H1 (cell line): ENCODE data around the gene CCNL2. TPM values are rescaled to one million over a fixed set of nuclear protein-coding genes. Genes with fewer than 3 reads are reported as not detected.

Experiments used
- CTCF ChIA-PET: fragments of 300-600 bp; sonication (Branson Sonifier 250); formaldehyde crosslinking; loops from one replicate; lab custom pipeline; 2021; ENCODE audit not compliant: partially characterized antibody; lab: Charles Lee
- POLR2A ChIA-PET: fragments of 300-600 bp; sonication (Branson Sonifier 250); formaldehyde crosslinking; loops from one replicate; lab custom pipeline; 2021; ENCODE audit warnings: inconsistent platforms; ENCODE audit not compliant: partially characterized antibody; lab: Charles Lee
- DNase-seq, 2 experiments: peaks; one replicate each; pipeline versions ENCODE4 v3.0.0 to v3.0.0-alpha.2; 2010 to 2022; ENCODE audit warnings: low spot score in 2 of 2, low read depth in 1 of 2, mixed read lengths in 1 of 2
- FAIRE-seq: peaks from 2 replicates; lab custom pipeline; 2011; peaks lifted over from hg19 to GRCh38; lab: Jason Lieb, UNC
- H2AFZ ChIP-seq: 2 replicates; pipeline ENCODE4 v1.8.1; 2012; ENCODE audit warnings: low read length, inconsistent platforms
- H2AK5ac ChIP-seq: 2 replicates; pipeline ENCODE4 v1.6.1; 2013; ENCODE audit warnings: low read depth, low read length
- H2BK120ac ChIP-seq: replicated peaks from 2 replicates; pipeline ENCODE3; 2013; ENCODE audit warnings: low read depth, low read length, inconsistent platforms
- H2BK12ac ChIP-seq: 2 replicates; pipeline ENCODE4 v1.6.1; 2013; ENCODE audit warnings: low read depth, low read length
- H2BK15ac ChIP-seq: 2 replicates; pipeline ENCODE4 v1.6.1; 2013; ENCODE audit warnings: low read length
- H2BK20ac ChIP-seq: 2 replicates; pipeline ENCODE4 v1.6.1; 2013; ENCODE audit warnings: low read length
- H2BK5ac ChIP-seq: 2 replicates; pipeline ENCODE4 v1.6.1; 2013; ENCODE audit warnings: low read depth, low read length
- H3K14ac ChIP-seq: 2 replicates; pipeline ENCODE4 v1.6.1; 2013; ENCODE audit warnings: inconsistent platforms; ENCODE audit not compliant: insufficient read length
- H3K18ac ChIP-seq: 2 replicates; pipeline ENCODE4 v1.6.1; 2013; ENCODE audit warnings: low read length; ENCODE audit errors: extremely low read depth
- H3K23ac ChIP-seq: 2 replicates; pipeline ENCODE4 v1.6.1; 2013; ENCODE audit warnings: inconsistent platforms; ENCODE audit not compliant: insufficient read length
- H3K23me2 ChIP-seq: 2 replicates; pipeline ENCODE4 v1.6.1; 2013; ENCODE audit warnings: low read depth, low read length
- H3K27ac ChIP-seq: 2 replicates; pipeline ENCODE4 v1.6.1; 2011; ENCODE audit warnings: low read depth, low read length, inconsistent platforms
- H3K27me3 ChIP-seq, 4 experiments: replicated peaks in 1 of 4; 1 replicate in 1 of 4; 2 replicates in 3 of 4; pipeline versions ENCODE4 v1.6.1 to v1.8.1; 2011 to 2013; ENCODE audit warnings: low read length in 3 of 4, mild to moderate bottlenecking in 3 of 4, inconsistent platforms in 2 of 4, mixed read lengths in 2 of 4, moderate library complexity in 1 of 4; ENCODE audit not compliant: control insufficient read depth in 3 of 4, insufficient read depth in 3 of 4; ENCODE audit errors: extremely low read depth in 1 of 4
- H3K36me3 ChIP-seq, 4 experiments: 2 replicates each; pipeline versions ENCODE4 v1.6.1 to v1.8.1; 2011 to 2013; ENCODE audit warnings: mild to moderate bottlenecking in 4 of 4, low read length in 3 of 4, moderate library complexity in 2 of 4, control low read depth in 1 of 4, inconsistent platforms in 1 of 4; ENCODE audit not compliant: insufficient read depth in 4 of 4, control insufficient read depth in 2 of 4
- H3K4ac ChIP-seq: replicated peaks from 2 replicates; pipeline ENCODE3; 2013; ENCODE audit warnings: low read length, low read depth, mixed read lengths, inconsistent platforms; ENCODE audit not compliant: insufficient read length
- H3K4me1 ChIP-seq, 4 experiments: replicated peaks in 1 of 4; 1 replicate in 1 of 4; 2 replicates in 3 of 4; pipeline versions ENCODE4 v1.6.1 to v1.8.1; 2011 to 2013; ENCODE audit warnings: low read length in 3 of 4, inconsistent platforms in 2 of 4, mixed read lengths in 1 of 4; ENCODE audit not compliant: insufficient read depth in 4 of 4, control insufficient read depth in 3 of 4
- H3K4me2 ChIP-seq, 2 experiments: 2 replicates each; pipeline versions ENCODE4 v1.6.1 to v1.8.1; 2011 to 2013; ENCODE audit warnings: low read depth in 2 of 2, low read length in 2 of 2, control low read depth in 1 of 2, inconsistent platforms in 1 of 2, mild to moderate bottlenecking in 1 of 2; ENCODE audit not compliant: insufficient read depth in 1 of 2
- H3K4me3 ChIP-seq, 4 experiments: fragments of 200-600, 300-600 bp in 1 of 4; sonication (generic), shearing (Covaris generic), sonication (Bioruptor Twin) in 1 of 4; 2 replicates each; pipeline versions ENCODE4 v1.5.1 to v1.8.1; 2011 to 2016; ENCODE audit warnings: low read length in 4 of 4, low read depth in 3 of 4, control low read depth in 2 of 4, inconsistent platforms in 2 of 4, mild to moderate bottlenecking in 2 of 4, mixed read lengths in 1 of 4, moderate library complexity in 1 of 4; ENCODE audit not compliant: insufficient read depth in 2 of 4; ENCODE audit errors: extremely low read depth in 1 of 4
- H3K56ac ChIP-seq: replicated peaks from 2 replicates; pipeline ENCODE3; 2013; ENCODE audit warnings: low read depth, mild to moderate bottlenecking, mixed read lengths, low read length, inconsistent platforms; ENCODE audit not compliant: insufficient read length
- H3K79me1 ChIP-seq: 2 replicates; pipeline ENCODE4 v1.6.1; 2013; ENCODE audit warnings: low read depth, low read length, control low read depth
- H3K79me2 ChIP-seq, 2 experiments: 2 replicates each; pipeline versions ENCODE4 v1.6.1 to v1.8.1; 2012 to 2013; ENCODE audit warnings: low read length in 2 of 2, mild to moderate bottlenecking in 2 of 2, inconsistent platforms in 1 of 2; ENCODE audit not compliant: insufficient read depth in 2 of 2, control insufficient read depth in 1 of 2
- H3K9ac ChIP-seq, 4 experiments: replicated peaks in 1 of 4; 1 replicate in 1 of 4; 2 replicates in 3 of 4; pipeline versions ENCODE4 v1.6.1 to v1.8.1; 2011 to 2013; ENCODE audit warnings: low read depth in 3 of 4, low read length in 3 of 4, control low read depth in 2 of 4, mild to moderate bottlenecking in 2 of 4, moderate library complexity in 2 of 4, inconsistent platforms in 1 of 4; ENCODE audit errors: extremely low read depth in 1 of 4
- H3K9me3 ChIP-seq, 2 experiments: 2 replicates each; pipeline versions ENCODE4 v1.6.1 to v1.8.1; 2012 to 2013; ENCODE audit warnings: mild to moderate bottlenecking in 2 of 2, moderate library complexity in 2 of 2, control low read depth in 1 of 2, inconsistent platforms in 1 of 2, low read depth in 1 of 2, low read length in 1 of 2, mixed read lengths in 1 of 2; ENCODE audit not compliant: insufficient read depth in 2 of 2
- H4K20me1 ChIP-seq, 2 experiments: replicated peaks in 1 of 2; 2 replicates each; pipeline versions ENCODE3 to v1.8.1; 2011 to 2013; ENCODE audit warnings: inconsistent platforms in 2 of 2, low read length in 2 of 2, mild to moderate bottlenecking in 1 of 2; ENCODE audit not compliant: insufficient read depth in 2 of 2, control insufficient read depth in 1 of 2
- H4K5ac ChIP-seq: 2 replicates; pipeline ENCODE4 v1.6.1; 2013; ENCODE audit warnings: low read length, low read depth, mixed read lengths, inconsistent platforms; ENCODE audit not compliant: insufficient read length
- H4K8ac ChIP-seq: 2 replicates; pipeline ENCODE4 v1.8.0; 2013; ENCODE audit warnings: mild to moderate bottlenecking, moderate library complexity, low read length, inconsistent platforms; ENCODE audit not compliant: insufficient read depth; ENCODE audit errors: extremely low read depth
- H4K91ac ChIP-seq: replicated peaks from 2 replicates; pipeline ENCODE3; 2013; ENCODE audit warnings: low read length, mixed read lengths, inconsistent platforms; ENCODE audit not compliant: insufficient read length
- ASH2L ChIP-seq: fragments of 200-600, 300-600 bp; sonication (generic); IDR thresholded peaks from one replicate; pipeline ENCODE4 v1.7.1; 2017; ENCODE audit warnings: low read length
- CBX8 ChIP-seq: fragments of 300-800, 300-1000 bp; sonication (generic); IDR thresholded peaks from 2 replicates; pipeline ENCODE4 v1.7.1; 2016; ENCODE audit warnings: low read depth, low read length, borderline replicate concordance
- EZH2 ChIP-seq: fragments of 200-600 bp; sonication (generic); IDR thresholded peaks from 2 replicates; pipeline ENCODE4 v1.7.1; 2012; ENCODE audit warnings: low read depth, mild to moderate bottlenecking, moderate library complexity, low read length, inconsistent platforms; ENCODE audit not compliant: severe bottlenecking
- GTF2F1 ChIP-seq: IDR thresholded peaks from 2 replicates; pipeline ENCODE4 v1.6.1; 2012; ENCODE audit warnings: low read depth, low read length, improper control_type of control experiment, borderline replicate concordance
- KDM4A ChIP-seq: IDR thresholded peaks from one replicate; pipeline ENCODE4 v1.7.1; 2012; ENCODE audit warnings: low read depth, mild to moderate bottlenecking, moderate library complexity, low read length, inconsistent platforms; ENCODE audit not compliant: severe bottlenecking
- MAFK ChIP-seq: IDR thresholded peaks from 2 replicates; pipeline ENCODE4 v1.6.1; 2012; ENCODE audit warnings: low read depth, mild to moderate bottlenecking, improper control_type of control experiment, low read length
- POLR2A ChIP-seq, 2 experiments: IDR thresholded peaks; 1 replicate in 1 of 2; 2 replicates in 1 of 2; pipeline ENCODE4 v1.6.1; 2011; ENCODE audit warnings: low read depth in 2 of 2, low read length in 2 of 2, mild to moderate bottlenecking in 2 of 2; ENCODE audit errors: control extremely low read depth in 1 of 2
- POU5F1 ChIP-seq: IDR thresholded peaks from 2 replicates; pipeline ENCODE4 v1.6.1; 2011; ENCODE audit warnings: low read depth, mild to moderate bottlenecking, low read length, moderate library complexity
- RXRA ChIP-seq: IDR thresholded peaks from 2 replicates; pipeline ENCODE4 v1.6.1; 2011; ENCODE audit warnings: low read depth, mild to moderate bottlenecking, low read length, moderate library complexity; ENCODE audit not compliant: insufficient read depth
- SP1 ChIP-seq: IDR thresholded peaks from 2 replicates; pipeline ENCODE4 v1.6.1; 2011; ENCODE audit warnings: low read depth, low read length
- TAF7 ChIP-seq: optimal IDR thresholded peaks from 2 replicates; pipeline ENCODE3; 2011; ENCODE audit warnings: low read depth, mild to moderate bottlenecking, inconsistent platforms, low read length, moderate library complexity, borderline replicate concordance
- YY1 ChIP-seq: IDR thresholded peaks from 2 replicates; pipeline ENCODE4 v1.6.1; 2011; ENCODE audit warnings: low read depth, mild to moderate bottlenecking, low read length
- WGBS, 2 experiments: shearing (Covaris generic) in 1 of 2; methylation state at CpG; one replicate each; pipeline versions ENCODE4 v1.1.6 to v1.1.7; 2013 to 2015; ENCODE audit warnings: low lambda C conversion rate in 2 of 2, mixed read lengths in 2 of 2, inconsistent platforms in 1 of 2, low coverage in 1 of 2, missing lambda C conversion rate in 1 of 2; ENCODE audit not compliant: insufficient replicate concordance in 2 of 2, insufficient coverage in 1 of 2, insufficient read length in 1 of 2; ENCODE audit errors: extremely low coverage in 1 of 2, missing lambda C conversion rate in 1 of 2; 5-methylcytosine and 5-hydroxymethylcytosine counted together
- polyA plus RNA-seq, 7 experiments: library from polyadenylated mRNA; depleted of rRNA in 3 of 7; stranded (reverse) in 5 of 7; unstranded in 2 of 7; fragments of >200 nt in 5 of 7; fragments of 200-250 nt in 2 of 7; gene quantifications; 1 replicate in 5 of 7; 2 replicates in 1 of 7; 4 replicates in 1 of 7; pipeline versions ENCODE4 v1.2.1 to v1.2.3, GENCODE V29; 2011 to 2013; ENCODE audit warnings: missing spikeins in 2 of 7, mixed read lengths in 2 of 7
- total RNA-seq: library from RNA; stranded (reverse); fragmentation: NEBNext Ultra II Directional; extraction: Animal tissue kit (Norgen Biotek cat#: 25700); gene quantifications from 2 replicates; pipeline ENCODE4 v1.2.1, GENCODE V29; 2021
- TF ChIP-seq, protein P1 (sequence below): IDR thresholded peaks from 2 replicates; pipeline ENCODE4 v1.6.1; 2012; ENCODE audit warnings: low read length, inconsistent platforms

Gene CCNL2
- total and polyA plus RNA-seq, 2 of the 8 experiments (the other 6 are each of a cell fraction or from before 2014, with no cell fraction given): 79.8 to 120 TPM

DNA sequence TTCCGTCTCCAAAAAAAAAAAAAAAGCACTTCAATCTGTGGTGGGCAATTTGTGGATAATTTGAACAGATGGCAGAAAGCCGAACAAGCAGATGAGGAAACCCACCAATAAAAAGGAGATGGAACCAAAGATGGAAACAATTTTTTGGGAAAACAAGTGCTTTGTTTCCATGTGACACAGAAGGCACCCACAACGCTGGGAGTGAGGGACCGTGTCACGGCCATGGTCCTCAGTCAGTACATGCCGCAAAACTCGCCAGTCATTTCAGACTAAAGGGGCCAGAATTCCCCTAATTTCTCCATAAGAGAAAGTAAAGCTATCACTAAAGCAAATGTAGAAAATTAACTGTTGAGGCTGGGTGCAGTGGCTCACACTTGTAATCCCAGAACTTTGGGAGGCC is 5.0 kb downstream of the CCNL2 start:
- DNase-seq (no peak), FAIRE-seq (no peak)
- H2BK15ac ChIP-seq: no peak overlapping the region
- peaks cover 9% of the 10 kb centered on the region for H3K79me1 ChIP-seq
- no peak overlapping the region for H3K4ac ChIP-seq
- H3K27ac ChIP-seq: no peak overlapping the region
- peaks cover 6 to 36% of the 10 kb centered on the region in 2 experiments; a peak in 3 of 4 replicates for H3K79me2 ChIP-seq
- H2AK5ac ChIP-seq: no peak overlapping the region
- no peak overlapping the region for H2BK5ac ChIP-seq
- no peak overlapping the region for H4K91ac ChIP-seq
- H4K8ac ChIP-seq: peak overlapping the region; percentile 36; the same call in 1 of the 2 replicates
- H3K18ac ChIP-seq: no peak overlapping the region
- peaks cover 52 to 82% (median 67%) of the 10 kb centered on the region in 4 experiments for H3K36me3 ChIP-seq
- no peak overlapping the region for H3K23ac ChIP-seq
- H3K9me3 ChIP-seq: no peaks in the 10 kb centered on the region
- H3K14ac ChIP-seq: no peak overlapping the region
- no peak overlapping the region for H3K9ac ChIP-seq
- 91% methylated on average over 7 of the region's 7 CpGs; no CpG with 5 or more reads in 1 of the 2 experiments for WGBS, 2 experiments
- no peak overlapping the region for H2BK120ac ChIP-seq
- peaks cover 0 to 7% (median 4%) of the 10 kb centered on the region in 4 experiments; a peak in 3 of 7 replicates for H3K4me1 ChIP-seq
- no peak overlapping the region for H3K4me3 ChIP-seq
- ChIA-PET CTCF (interaction anchor here (1.8 kb wide), 1 partner anchor 44 kb away, joined by 3 read pairs; no protein-coding TSS in a partner anchor), POLR2A (interaction anchor here (20.0 to 33.4 kb wide), 3 partner anchors 2 to 37 kb away, joined by 515 to 719 read pairs (median 719); partner anchors contain the start of genes ANKRD65, AURKAIP1, CCNL2 and MRPL20)
- H3K27me3 ChIP-seq: no peaks in the 10 kb centered on the region
- H2BK20ac ChIP-seq: no peak overlapping the region
- peaks cover 8% of the 10 kb centered on the region for H3K23me2 ChIP-seq
- no peak overlapping the region for H2BK12ac ChIP-seq
- no peak overlapping the region for H2AFZ ChIP-seq
- H3K56ac ChIP-seq: no peak overlapping the region
- peaks cover 6 to 14% of the 10 kb centered on the region in 2 experiments for H4K20me1 ChIP-seq
- no peak overlapping the region for H3K4me2 ChIP-seq
- H4K5ac ChIP-seq: no peak overlapping the region
- no peak for TF ChIP-seq GTF2F1
- TF ChIP-seq CBX8: no peak
- no peak for TF ChIP-seq ASH2L
- no peak for TF ChIP-seq RXRA
- TF ChIP-seq MAFK: no peak
- TF ChIP-seq POLR2A (IDR thresholded peaks at IDR 0.05; ENCODE audit: control extremely low read depth in 1 of 2, low read depth in 2 of 2, low read length in 2 of 2): no peak
- TF ChIP-seq KDM4A: no peak
- no peak for TF ChIP-seq YY1
- TF ChIP-seq, protein P1, sequence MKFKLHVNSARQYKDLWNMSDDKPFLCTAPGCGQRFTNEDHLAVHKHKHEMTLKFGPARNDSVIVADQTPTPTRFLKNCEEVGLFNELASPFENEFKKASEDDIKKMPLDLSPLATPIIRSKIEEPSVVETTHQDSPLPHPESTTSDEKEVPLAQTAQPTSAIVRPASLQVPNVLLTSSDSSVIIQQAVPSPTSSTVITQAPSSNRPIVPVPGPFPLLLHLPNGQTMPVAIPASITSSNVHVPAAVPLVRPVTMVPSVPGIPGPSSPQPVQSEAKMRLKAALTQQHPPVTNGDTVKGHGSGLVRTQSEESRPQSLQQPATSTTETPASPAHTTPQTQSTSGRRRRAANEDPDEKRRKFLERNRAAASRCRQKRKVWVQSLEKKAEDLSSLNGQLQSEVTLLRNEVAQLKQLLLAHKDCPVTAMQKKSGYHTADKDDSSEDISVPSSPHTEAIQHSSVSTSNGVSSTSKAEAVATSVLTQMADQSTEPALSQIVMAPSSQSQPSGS: no peak
- no peak for TF ChIP-seq SP1
- no peak for TF ChIP-seq TAF7
- TF ChIP-seq EZH2: no peak
- no peak for TF ChIP-seq POU5F1
